Adipose tissue (tissue), 3 donors: Measurements from ENCODE around the gene S100B. TPM values are rescaled to one million over a fixed set of nuclear protein-coding genes. Genes with fewer than 3 reads are reported as not detected.
"Not testable (repeated sequence)": the region's sequence is repeated elsewhere in the genome, so short reads cannot be mapped to it uniquely, and the experiment has no call there.

Source experiments
- H3K27ac ChIP-seq: one replicate; pipeline ENCODE4 v1.5.1; 2013; ENCODE audit warnings: low read depth, low read length
- WGBS, 3 donors: extraction: QIAGEN DNeasy Blood & Tissue Kit; methylation state at CpG; one replicate each; pipeline ENCODE4 v1.1.7; 2013; 5-methylcytosine and 5-hydroxymethylcytosine counted together
- polyA plus RNA-seq, 3 donors: library from polyadenylated mRNA; stranded (reverse); fragments of 200-250 nt; gene quantifications; one replicate each; pipeline ENCODE4 v1.2.3, GENCODE V29; 2013
- donor health status: healthy with polysubstance abuse.
- donor health status: Bipolar disorder and iron deficiency.
- donor health status: healthy.

S100B gene
- polyA plus RNA-seq, 3 donors: 6.3 to 271 (median 83.2) TPM

GRCh38 chr21:46634427-46634826 is 29.5 kb upstream of the S100B start:
- no peak overlapping the region for H3K27ac ChIP-seq
- WGBS, 3 donors: 81 to 91% (median 87%) methylated on average over 8 of the region's 8 CpGs

DNA sequence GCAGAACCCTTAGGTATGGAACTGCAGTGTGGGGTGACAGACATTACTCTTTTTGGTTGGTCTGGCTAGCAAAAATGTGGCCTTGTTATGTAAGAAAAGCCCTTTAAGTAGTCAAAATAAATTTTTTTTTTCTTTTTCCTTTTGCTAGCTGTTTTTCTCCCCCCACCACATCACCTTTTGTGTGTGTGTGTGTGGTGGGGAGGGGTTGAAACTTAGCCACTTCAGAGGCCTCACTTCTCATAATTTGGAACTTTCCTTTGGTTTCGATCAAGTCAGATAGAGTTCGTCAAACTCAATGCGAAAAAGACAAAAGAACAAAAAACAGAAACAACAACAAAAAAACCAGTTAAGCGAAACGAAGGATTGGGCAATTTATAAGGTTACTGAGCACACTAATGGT is 28.7 kb upstream of the S100B start:
- WGBS, 3 donors: 88 to 91% (median 89%) methylated on average over 5 of the region's 5 CpGs
- no peak overlapping the region for H3K27ac ChIP-seq

- WGBS, 3 donors: 88 to 93% (median 92%) methylated on average over 2 of the region's 2 CpGs
- not testable (repeated sequence) for H3K27ac ChIP-seq
These were observed 26.0 kb upstream of the S100B start for GRCh38 chr21:46630915-46631314.

DNA sequence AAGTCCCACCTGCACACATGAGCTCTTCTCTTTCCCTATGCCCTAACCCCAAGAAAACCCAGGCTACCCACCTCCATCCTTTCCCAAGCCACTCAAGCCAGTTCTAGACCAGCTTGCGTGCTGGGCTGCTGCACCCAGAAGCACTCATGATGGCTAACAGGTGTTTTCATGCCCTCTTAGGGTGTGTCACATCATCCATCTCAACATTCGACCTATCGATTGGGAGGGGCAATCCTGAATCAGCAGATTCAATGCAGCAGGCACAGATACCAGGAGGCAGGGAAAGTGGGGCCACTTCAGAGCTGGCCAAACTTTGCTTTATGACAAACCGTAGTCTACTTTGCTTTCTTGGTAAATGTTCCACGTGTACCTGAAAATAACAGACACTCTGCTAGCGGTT is 24.0 kb upstream of the S100B start:
- no peak overlapping the region for H3K27ac ChIP-seq
- 76 to 89% (median 85%) methylated on average over 6 of the region's 6 CpGs for WGBS, 3 donors

DNA sequence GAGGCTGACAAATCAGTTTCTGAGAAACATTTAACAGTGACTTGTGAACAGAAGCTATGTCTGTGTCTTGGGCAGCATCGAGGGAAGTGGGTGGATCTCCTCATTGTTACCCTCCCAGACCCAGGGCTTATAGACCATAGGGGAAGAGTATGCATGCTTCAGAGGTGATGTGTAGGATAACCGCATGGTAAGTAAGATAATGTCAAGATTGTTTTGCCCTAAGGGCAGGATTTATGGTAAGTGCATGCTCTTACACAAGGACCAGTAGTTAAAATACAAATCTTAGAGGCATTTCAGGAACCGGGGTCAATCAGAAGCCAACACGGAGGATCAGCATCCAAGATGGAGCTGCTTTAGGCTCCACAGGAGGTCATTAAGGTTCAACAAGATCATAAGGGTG is 22.8 kb upstream of the S100B start:
- H3K27ac ChIP-seq: no peak overlapping the region
- 79 to 86% (median 83%) methylated on average over 4 of the region's 4 CpGs for WGBS, 3 donors

DNA sequence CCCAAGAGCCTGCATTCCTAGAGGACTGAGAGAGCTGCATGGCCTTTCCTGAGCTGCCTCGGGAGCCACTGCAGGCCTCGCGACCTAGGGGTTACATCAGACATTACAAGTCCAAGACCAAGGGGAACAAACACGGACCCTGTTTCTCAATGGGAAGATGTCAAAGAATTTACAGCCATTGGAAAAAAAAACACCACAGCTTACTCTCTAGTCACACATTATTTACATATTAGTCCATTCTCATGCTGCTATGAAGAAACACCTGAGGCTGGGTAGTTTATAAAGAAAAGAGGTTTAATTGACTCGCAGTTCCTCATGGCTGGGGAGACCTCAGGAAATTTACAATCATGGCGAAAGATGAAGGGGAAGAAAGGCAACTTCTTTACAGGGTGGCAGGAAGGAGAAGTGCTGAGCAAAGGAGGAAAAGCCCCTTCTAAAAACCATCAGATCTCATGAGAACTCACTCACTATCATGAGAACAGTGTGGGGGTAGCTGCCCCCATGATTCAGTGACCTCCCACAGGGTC is 22.2 kb upstream of the S100B start:
- no peak overlapping the region for H3K27ac ChIP-seq
- 48 to 73% (median 60%) methylated on average over 6 of the region's 6 CpGs for WGBS, 3 donors

GRCh38 chr21:46626536-46626935 is 21.7 kb upstream of the S100B start:
- 92 to 95% (median 94%) methylated on average over 7 of the region's 7 CpGs for whole genome bisulfite sequencing, 3 donors

GRCh38 chr21:46625759-46626158 is 20.9 kb upstream of the S100B start:
- WGBS, 3 donors: 78 to 93% (median 83%) methylated on average over 1 of the region's 1 CpG
- no peak overlapping the region for H3K27ac ChIP-seq

More at GRCh38 chr21:46626536-46626935, 21.7 kb upstream of the S100B start:
- no peak overlapping the region for H3K27ac ChIP-seq

- 75 to 88% (median 83%) methylated on average over 16 of the region's 16 CpGs for WGBS, 3 donors
- H3K27ac ChIP-seq: no peak overlapping the region
These were observed 19.2 kb upstream of the S100B start for GRCh38 chr21:46624050-46624449.

- WGBS, 3 donors: 43 to 54% (median 47%) methylated on average over 4 of the region's 4 CpGs
- H3K27ac ChIP-seq: no peak overlapping the region
These were observed 17.3 kb upstream of the S100B start for GRCh38 chr21:46622226-46622625.

DNA sequence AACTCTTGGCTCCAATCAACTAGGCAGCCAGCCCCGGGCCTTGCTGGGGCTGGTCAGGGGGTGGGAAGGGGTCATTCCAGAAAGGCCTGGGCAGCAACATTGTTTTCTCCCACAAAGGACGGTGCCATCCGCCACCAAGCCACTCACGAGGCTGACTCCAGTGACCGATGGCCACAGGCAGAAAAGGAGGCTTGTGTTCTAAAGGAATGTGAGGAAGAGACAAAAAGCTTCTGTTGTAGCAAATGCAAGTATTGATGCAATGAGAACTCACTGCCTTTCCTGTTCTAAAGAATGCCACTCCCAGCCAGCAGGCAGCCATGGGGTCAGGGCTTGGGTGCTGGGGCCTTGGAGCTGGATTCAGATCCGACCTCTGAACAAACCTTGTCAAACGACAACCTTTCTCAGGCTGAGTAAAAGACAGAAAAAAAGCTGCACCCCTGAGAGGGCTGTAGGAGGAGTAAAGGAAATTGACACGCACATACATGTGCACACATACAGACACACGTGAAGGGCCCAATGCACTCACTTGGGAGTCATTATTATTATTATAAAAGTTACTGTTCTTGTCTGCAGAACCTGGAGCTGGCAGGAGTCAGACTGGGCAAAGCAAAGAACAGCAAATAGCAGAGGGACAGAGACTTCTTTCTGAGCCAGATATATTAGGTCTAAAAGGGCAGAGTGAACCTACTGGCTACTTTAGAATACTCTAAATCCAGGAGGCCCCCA is 16.7 kb upstream of the S100B start:
- no peak overlapping the region for H3K27ac ChIP-seq
- WGBS, 3 donors: 61 to 76% (median 72%) methylated on average over 9 of the region's 9 CpGs

GRCh38 chr21:46620846-46621245 is 16.0 kb upstream of the S100B start:
- H3K27ac ChIP-seq: no peak overlapping the region
- WGBS, 3 donors: 93 to 95% (median 95%) methylated on average over 7 of the region's 7 CpGs

DNA sequence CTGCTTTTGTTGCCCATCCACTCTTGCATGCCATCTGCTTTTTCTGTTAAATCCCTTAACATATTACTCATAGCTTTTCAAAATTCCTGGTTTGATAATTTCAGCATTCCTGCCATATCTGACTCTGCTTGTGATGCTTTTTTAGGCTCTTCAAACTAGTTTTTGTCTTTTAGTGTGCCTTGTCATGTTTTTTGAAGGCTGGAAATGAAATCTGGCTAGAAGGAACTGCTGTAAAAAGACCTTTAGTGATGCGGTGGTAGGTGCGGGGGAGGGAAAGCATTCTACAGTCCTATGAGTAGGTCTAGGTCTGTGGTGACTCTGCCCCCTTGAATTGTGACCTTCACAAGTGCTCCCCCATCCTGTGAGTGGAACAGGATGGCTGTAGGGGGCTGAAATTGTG is 15.0 kb upstream of the S100B start:
- 80 to 85% (median 82%) methylated on average over 2 of the region's 2 CpGs for WGBS, 3 donors

DNA sequence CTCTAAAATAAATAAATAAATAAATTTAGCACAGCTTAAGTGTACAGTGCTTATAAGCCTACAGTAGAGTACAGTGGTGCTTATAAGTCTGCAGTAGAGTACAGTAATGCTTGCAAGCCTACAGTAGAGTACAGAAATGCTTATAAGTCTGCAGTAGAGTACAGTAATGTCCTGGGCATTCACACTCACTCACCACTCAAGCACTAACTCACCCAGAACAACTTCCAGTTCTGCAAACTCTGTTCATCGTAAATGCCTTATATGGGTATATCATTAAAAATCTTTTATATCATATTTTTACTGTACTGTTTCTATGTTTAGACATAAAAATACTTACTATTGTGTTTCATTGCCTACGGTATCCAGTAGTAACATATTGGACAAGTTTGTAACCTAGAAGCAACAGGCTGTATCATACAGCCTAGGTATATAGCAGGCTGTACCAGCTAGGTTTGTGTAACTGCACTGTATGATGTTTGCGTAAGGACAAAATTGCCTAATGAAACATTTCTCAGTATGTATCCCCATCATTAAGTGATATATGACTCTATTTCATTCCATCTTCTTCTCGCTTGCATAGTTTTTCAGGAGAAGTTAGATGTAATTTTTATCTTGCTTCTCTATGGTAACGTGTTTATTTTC is 14.0 kb upstream of the S100B start:
- 72 to 88% (median 78%) methylated on average over 5 of the region's 5 CpGs for WGBS, 3 donors
- no peak overlapping the region for H3K27ac ChIP-seq

More for the DNA sequence above, 15.0 kb upstream of the S100B start:
- H3K27ac ChIP-seq: no peak overlapping the region

- 74 to 77% (median 75%) methylated on average over 6 of the region's 6 CpGs for WGBS, 3 donors
- H3K27ac ChIP-seq: no peak overlapping the region
These were observed 12.6 kb upstream of the S100B start for GRCh38 chr21:46617267-46618051.

DNA sequence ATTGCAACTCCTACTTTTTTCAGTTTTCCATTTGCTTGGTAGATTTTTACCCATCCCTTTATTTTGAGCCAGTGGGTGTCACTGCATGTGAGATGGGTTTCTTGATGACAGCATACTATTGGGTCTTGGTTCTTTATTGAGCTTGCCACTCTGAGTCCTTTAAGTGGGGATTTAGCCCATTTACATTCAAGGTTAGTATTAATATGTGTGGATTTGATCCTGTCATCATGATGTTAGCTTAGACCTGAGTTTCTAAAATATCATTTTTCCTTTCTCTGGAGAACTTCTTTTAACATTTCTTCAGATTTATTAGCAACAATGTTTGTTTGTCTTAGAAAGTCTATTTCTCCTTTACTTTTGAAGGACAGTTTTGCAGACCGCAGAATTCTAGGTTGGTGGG is 11.8 kb upstream of the S100B start:
- whole genome bisulfite sequencing, 3 donors: 97 to 99% (median 97%) methylated on average over 1 of the region's 1 CpG
- no peak overlapping the region for H3K27ac ChIP-seq

GRCh38 chr21:46616050-46616449 is 11.2 kb upstream of the S100B start:
- 91 to 93% (median 93%) methylated on average over 2 of the region's 2 CpGs for WGBS, 3 donors
- no peak overlapping the region for H3K27ac ChIP-seq

- 40 to 92% (median 85%) methylated on average over 6 of the region's 6 CpGs for WGBS, 3 donors
- no peak overlapping the region for H3K27ac ChIP-seq
These were observed 8.5 kb upstream of the S100B start for GRCh38 chr21:46613391-46613790.
